Neural progenitor cell (in vitro differentiated cells): ENCODE measurements around the gene ZFPL1. TPM values are rescaled to one million over a fixed set of nuclear protein-coding genes. Genes with fewer than 3 reads are reported as not detected.

Experiments
- DNase-seq: peaks from one replicate; pipeline ENCODE4 v3.0.0-alpha.2; 2016; ENCODE audit warnings: low spot score
- H2AFZ ChIP-seq: fragments of 200-600 bp; sonication (generic); replicated peaks from 2 replicates; pipeline ENCODE4 v1.6.1; 2016; ENCODE audit warnings: antibody characterized with exemption
- H3F3A ChIP-seq: fragments of 200-600 bp; sonication (generic); 2 replicates; pipeline ENCODE4 v1.6.1; 2016; ENCODE audit warnings: antibody characterized with exemption, low read depth
- H3K27ac ChIP-seq: fragments of 200-600 bp; sonication (generic); 2 replicates; pipeline ENCODE4 v1.5.1; 2016; ENCODE audit warnings: mild to moderate bottlenecking
- H3K27me3 ChIP-seq: fragments of 200-600 bp; sonication (generic); 2 replicates; pipeline ENCODE4 v1.6.1; 2016; ENCODE audit warnings: mild to moderate bottlenecking, moderate library complexity
- H3K36me3 ChIP-seq: fragments of 200-600 bp; sonication (generic); 2 replicates; pipeline ENCODE4 v1.5.1; 2016
- H3K4me1 ChIP-seq: fragments of 200-600 bp; sonication (generic); 2 replicates; pipeline ENCODE4 v1.6.1; 2016; ENCODE audit warnings: mixed run types
- H3K4me2 ChIP-seq: fragments of 200-600 bp; sonication (generic); 2 replicates; pipeline ENCODE4 v1.6.1; 2016
- H3K4me3 ChIP-seq: fragments of 200-600 bp; sonication (generic); 2 replicates; pipeline ENCODE4 v1.5.1; 2016
- H3K79me2 ChIP-seq: fragments of 200-600 bp; sonication (generic); 2 replicates; pipeline ENCODE4 v1.6.1; 2016; ENCODE audit warnings: low read depth
- H3K9ac ChIP-seq: fragments of 200-600 bp; sonication (generic); 2 replicates; pipeline ENCODE4 v1.6.1; 2016
- H3K9me3 ChIP-seq: fragments of 200-600 bp; sonication (generic); 2 replicates; pipeline ENCODE4 v1.5.1; 2016; ENCODE audit warnings: low read depth
- H4K20me1 ChIP-seq: fragments of 200-600 bp; sonication (generic); 2 replicates; pipeline ENCODE4 v1.6.1; 2016; ENCODE audit warnings: low read depth
- H3K27ac Mint-ChIP-seq: 3 replicates; pipeline ENCODE4 v1.8.0; 2021; ENCODE audit warnings: mixed read lengths
- H3K27me3 Mint-ChIP-seq: 2 replicates; pipeline ENCODE4 v1.8.0; 2022; ENCODE audit warnings: low read depth, mild to moderate bottlenecking, inconsistent platforms, moderate library complexity, mixed read lengths; ENCODE audit not compliant: insufficient read depth
- H3K36me3 Mint-ChIP-seq: 3 replicates; pipeline ENCODE4 v1.8.0; 2021; ENCODE audit warnings: mixed read lengths
- H3K4me1 Mint-ChIP-seq: 3 replicates; pipeline ENCODE4 v1.8.0; 2021; ENCODE audit warnings: mixed read lengths
- H3K4me3 Mint-ChIP-seq: 3 replicates; pipeline ENCODE4 v1.8.0; 2021; ENCODE audit warnings: mild to moderate bottlenecking, moderate library complexity, mixed read lengths
- H3K9me3 Mint-ChIP-seq: 3 replicates; pipeline ENCODE4 v1.8.0; 2020; ENCODE audit warnings: mixed read lengths
- EZH2 ChIP-seq: fragments of 200-600 bp; sonication (generic); IDR thresholded peaks from 2 replicates; pipeline ENCODE4 v1.6.1; 2017; ENCODE audit warnings: antibody characterized with exemption, mild to moderate bottlenecking, moderate library complexity
- EZH2phosphoT487 ChIP-seq: fragments of 200-600 bp; sonication (generic); IDR thresholded peaks from 2 replicates; pipeline ENCODE4 v1.6.1; 2017; ENCODE audit warnings: antibody characterized with exemption
- total RNA-seq: library from RNA; depleted of rRNA; stranded (reverse); fragments of >200 nt; gene quantifications from 2 replicates; pipeline ENCODE4 v1.2.3, GENCODE V29; 2015; ENCODE audit warnings: low replicate concordance
- TF ChIP-seq, protein P1 (sequence below): fragments of 200-600 bp; sonication (generic); IDR thresholded peaks from 2 replicates; pipeline ENCODE4 v1.5.1; 2017; ENCODE audit warnings: antibody characterized with exemption, mild to moderate bottlenecking

The ZFPL1 gene
- total RNA-seq, 1 donor from 2014 or later, result 12.6 TPM

DNA sequence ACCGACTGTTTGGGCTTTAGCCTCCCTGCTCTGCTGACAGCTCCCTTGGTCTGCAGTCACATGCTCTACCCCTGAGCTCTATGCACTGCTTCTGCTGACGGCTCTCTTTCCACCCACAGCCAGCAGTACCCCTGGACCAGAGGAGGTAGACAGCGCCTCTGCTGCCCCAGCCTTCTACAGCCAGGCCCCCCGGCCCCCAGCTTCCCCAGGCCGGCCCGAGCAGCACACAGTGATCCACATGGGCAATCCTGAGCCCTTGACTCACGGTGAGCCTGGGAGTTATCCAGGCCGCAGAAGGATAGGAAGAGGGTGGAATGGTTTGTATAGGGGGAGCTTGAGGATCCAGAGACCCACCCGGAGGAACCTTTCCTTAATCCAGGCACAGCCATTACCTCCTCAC lies 2.8 kb downstream of the ZFPL1 start:
- Histone ChIP-seq H3K36me3 (no peaks in the 10 kb centered on the region), H3K9ac (no peak overlapping the region), H3K4me1 (peaks cover 14% of the 10 kb centered on the region), H4K20me1 (no peaks in the 10 kb centered on the region), H3K27me3 (no peaks in the 10 kb centered on the region), H2AFZ (no peak overlapping the region), H3K4me3 (no peak overlapping the region), H3K27ac (no peak overlapping the region), H3K9me3 (no peaks in the 10 kb centered on the region), H3K4me2 (no peak overlapping the region), H3K79me2 (peaks cover 32% of the 10 kb centered on the region), H3F3A (peaks cover 8% of the 10 kb centered on the region)
- H3K27me3 Mint-ChIP-seq, result peaks cover 9% of the 10 kb centered on the region
- H3K9me3 Mint-ChIP-seq, result no peaks in the 10 kb centered on the region
- H3K4me1 Mint-ChIP-seq, result peaks cover 23% of the 10 kb centered on the region
- H3K36me3 Mint-ChIP-seq, result peaks cover 6% of the 10 kb centered on the region
- TF ChIP-seq, protein P1, sequence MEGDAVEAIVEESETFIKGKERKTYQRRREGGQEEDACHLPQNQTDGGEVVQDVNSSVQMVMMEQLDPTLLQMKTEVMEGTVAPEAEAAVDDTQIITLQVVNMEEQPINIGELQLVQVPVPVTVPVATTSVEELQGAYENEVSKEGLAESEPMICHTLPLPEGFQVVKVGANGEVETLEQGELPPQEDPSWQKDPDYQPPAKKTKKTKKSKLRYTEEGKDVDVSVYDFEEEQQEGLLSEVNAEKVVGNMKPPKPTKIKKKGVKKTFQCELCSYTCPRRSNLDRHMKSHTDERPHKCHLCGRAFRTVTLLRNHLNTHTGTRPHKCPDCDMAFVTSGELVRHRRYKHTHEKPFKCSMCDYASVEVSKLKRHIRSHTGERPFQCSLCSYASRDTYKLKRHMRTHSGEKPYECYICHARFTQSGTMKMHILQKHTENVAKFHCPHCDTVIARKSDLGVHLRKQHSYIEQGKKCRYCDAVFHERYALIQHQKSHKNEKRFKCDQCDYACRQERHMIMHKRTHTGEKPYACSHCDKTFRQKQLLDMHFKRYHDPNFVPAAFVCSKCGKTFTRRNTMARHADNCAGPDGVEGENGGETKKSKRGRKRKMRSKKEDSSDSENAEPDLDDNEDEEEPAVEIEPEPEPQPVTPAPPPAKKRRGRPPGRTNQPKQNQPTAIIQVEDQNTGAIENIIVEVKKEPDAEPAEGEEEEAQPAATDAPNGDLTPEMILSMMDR, result no peak
- no peak for TF ChIP-seq EZH2
- TF ChIP-seq EZH2phosphoT487, result no peak
- H3K27ac Mint-ChIP-seq, result no peak overlapping the region
- peak overlapping the region; percentile 48 for H3K4me3 Mint-ChIP-seq
- no peak for DNase-seq

DNA sequence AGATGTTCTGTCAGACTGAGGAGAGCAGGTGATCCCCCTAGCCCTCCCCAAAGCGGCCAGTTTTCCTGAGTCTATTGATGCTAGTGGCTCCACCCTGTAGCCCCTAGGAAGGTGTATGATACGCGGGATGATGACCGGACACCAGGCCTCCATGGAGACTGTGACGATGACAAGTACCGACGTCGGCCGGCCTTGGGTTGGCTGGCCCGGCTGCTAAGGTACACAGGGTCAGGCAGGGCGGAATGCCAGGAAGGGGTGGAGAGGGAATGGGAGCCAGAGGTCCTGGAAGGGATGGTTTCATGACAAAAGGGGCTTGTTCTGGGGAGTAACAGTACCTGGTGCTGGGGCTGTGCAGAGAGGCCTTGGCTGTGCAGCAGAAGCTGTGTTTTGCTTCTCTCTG lies 3.2 kb downstream of the ZFPL1 start:
- no peak for DNase-seq
- H3K9ac ChIP-seq, result no peak overlapping the region
- TF ChIP-seq EZH2phosphoT487 (no peak), EZH2 (no peak)
- TF ChIP-seq, protein P1, result no peak
- Mint-ChIP-seq H3K4me1 (peaks cover 20% of the 10 kb centered on the region), H3K27me3 (peaks cover 9% of the 10 kb centered on the region), H3K4me3 (peak overlapping the region; percentile 48), H3K27ac (no peak overlapping the region), H3K9me3 (no peaks in the 10 kb centered on the region), H3K36me3 (peaks cover 6% of the 10 kb centered on the region)
- H4K20me1 ChIP-seq, result no peaks in the 10 kb centered on the region
- peaks cover 8% of the 10 kb centered on the region for H3F3A ChIP-seq
- no peaks in the 10 kb centered on the region for H3K27me3 ChIP-seq
- no peaks in the 10 kb centered on the region for H3K36me3 ChIP-seq
- peaks cover 28% of the 10 kb centered on the region for H3K79me2 ChIP-seq
- no peak overlapping the region for H3K4me3 ChIP-seq
- no peak overlapping the region for H2AFZ ChIP-seq
- H3K9me3 ChIP-seq, result no peaks in the 10 kb centered on the region
- H3K4me1 ChIP-seq, result peaks cover 14% of the 10 kb centered on the region
- H3K4me2 ChIP-seq, result no peak overlapping the region
- H3K27ac ChIP-seq, result no peak overlapping the region

- no peak overlapping the region for H3K9ac ChIP-seq
- H3K36me3 ChIP-seq, result no peaks in the 10 kb centered on the region
- no peaks in the 10 kb centered on the region for H3K27me3 ChIP-seq
- H3K9me3 ChIP-seq, result no peaks in the 10 kb centered on the region
- H3K27ac ChIP-seq, result no peak overlapping the region
- TF ChIP-seq EZH2 (no peak), EZH2phosphoT487 (no peak)
- peaks cover 5% of the 10 kb centered on the region for H3K36me3 Mint-ChIP-seq
- no peaks in the 10 kb centered on the region for H3K9me3 Mint-ChIP-seq
- DNase-seq, result no peak
- H3K4me2 ChIP-seq, result no peak overlapping the region
- peaks cover 17% of the 10 kb centered on the region for H3K4me1 Mint-ChIP-seq
- H3F3A ChIP-seq, result peaks cover 8% of the 10 kb centered on the region
- peaks cover 10% of the 10 kb centered on the region for H3K4me1 ChIP-seq
- no peak overlapping the region for H3K27ac Mint-ChIP-seq
- H2AFZ ChIP-seq, result no peak overlapping the region
- no peaks in the 10 kb centered on the region for H4K20me1 ChIP-seq
- H3K79me2 ChIP-seq, result peaks cover 22% of the 10 kb centered on the region
- H3K4me3 ChIP-seq, result no peak overlapping the region
- H3K27me3 Mint-ChIP-seq, result peaks cover 9% of the 10 kb centered on the region
- H3K4me3 Mint-ChIP-seq, result no peak overlapping the region
Measured at GRCh38 chr11:65087827-65088226, 3.8 kb downstream of the ZFPL1 start.

DNA sequence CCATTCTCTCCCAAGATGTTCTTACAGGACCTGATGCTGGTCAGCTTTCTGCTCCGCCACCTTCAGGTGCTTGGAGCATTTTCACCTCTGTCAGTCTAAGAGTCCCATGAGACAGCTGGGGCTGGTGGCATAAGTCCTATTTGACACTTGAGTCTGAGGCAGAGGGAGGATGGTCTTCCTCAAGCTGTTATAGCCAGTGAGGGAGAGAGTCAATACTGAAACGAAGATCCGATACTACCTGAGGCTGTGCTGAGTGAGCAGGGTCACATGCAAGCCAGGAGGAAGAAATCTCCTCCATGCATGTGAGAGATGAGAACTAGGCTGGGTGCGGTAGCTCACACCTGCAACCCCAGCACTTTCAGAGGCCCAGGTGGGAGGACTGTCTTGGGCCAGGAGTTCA lies 5.6 kb downstream of the ZFPL1 start:
- H3K4me3 Mint-ChIP-seq, result no peak overlapping the region
- H3K27ac Mint-ChIP-seq, result no peak overlapping the region
- Histone ChIP-seq H3K4me3 (no peak overlapping the region), H3K9ac (no peak overlapping the region), H3K4me2 (no peak overlapping the region), H3K79me2 (peaks cover 10% of the 10 kb centered on the region), H3K27ac (no peak overlapping the region), H3K4me1 (peaks cover 6% of the 10 kb centered on the region), H2AFZ (no peak overlapping the region), H3K9me3 (no peaks in the 10 kb centered on the region), H4K20me1 (no peaks in the 10 kb centered on the region), H3F3A (peaks cover 2% of the 10 kb centered on the region), H3K27me3 (no peaks in the 10 kb centered on the region), H3K36me3 (no peaks in the 10 kb centered on the region)
- H3K4me1 Mint-ChIP-seq, result peaks cover 8% of the 10 kb centered on the region
- no peaks in the 10 kb centered on the region for H3K9me3 Mint-ChIP-seq
- TF ChIP-seq EZH2phosphoT487 (no peak), EZH2 (no peak)
- TF ChIP-seq, protein P1, result no peak
- peaks cover 4% of the 10 kb centered on the region for H3K36me3 Mint-ChIP-seq
- DNase-seq, result no peak
- peaks cover 9% of the 10 kb centered on the region for H3K27me3 Mint-ChIP-seq
